ENCODE measurements around the gene NEURL3.
"Not testable (repeated sequence)": the region's sequence is repeated elsewhere in the genome, so short reads cannot be mapped to it uniquely, and the experiment has no call there.

Gene NEURL3

GRCh38 chr2:96506016-96506906 is 1.1 kb upstream of the NEURL3 start:
- no peak for FAIRE-seq

- FAIRE-seq, result no peak
Measured at GRCh38 chr2:96503637-96504243, 1.4 kb downstream of the NEURL3 start.

- FAIRE-seq, result no peak
Measured at GRCh38 chr2:96502891-96503636, 2.1 kb downstream of the NEURL3 start.

- no peak for FAIRE-seq
Measured at GRCh38 chr2:96501886-96502810, 3.0 kb downstream of the NEURL3 start.

- no peak for FAIRE-seq
Measured at GRCh38 chr2:96501471-96501874, 3.7 kb downstream of the NEURL3 start.

GRCh38 chr2:96500385-96501066 is 4.6 kb downstream of the NEURL3 start:
- no peak for FAIRE-seq

- FAIRE-seq, result no peak
Measured at GRCh38 chr2:96499061-96499960, 5.8 kb downstream of the NEURL3 start.

GRCh38 chr2:96498611-96499010 is 6.5 kb downstream of the NEURL3 start:
- not testable (repeated sequence) for FAIRE-seq

- no peak for FAIRE-seq
Measured at GRCh38 chr2:96498021-96498431, 7.1 kb downstream of the NEURL3 start.

GRCh38 chr2:96495982-96496629 is 9.1 kb downstream of the NEURL3 start:
- FAIRE-seq, result no peak

- FAIRE-seq, result no peak
Measured at GRCh38 chr2:96494188-96494587, 11.0 kb downstream of the NEURL3 start.

- no peak for FAIRE-seq
Measured at GRCh38 chr2:96493072-96493471, 12.1 kb downstream of the NEURL3 start.

- no peak for FAIRE-seq
Measured at GRCh38 chr2:96491860-96492497, 13.2 kb downstream of the NEURL3 start.

GRCh38 chr2:96489663-96490062 is 15.5 kb downstream of the NEURL3 start:
- FAIRE-seq, result no peak

GRCh38 chr2:96489261-96489660 is 15.9 kb downstream of the NEURL3 start:
- no peak for FAIRE-seq

GRCh38 chr2:96486696-96487095 is 18.5 kb downstream of the NEURL3 start:
- FAIRE-seq, result no peak

- FAIRE-seq, result no peak
Measured at GRCh38 chr2:96485751-96486651, 19.2 kb downstream of the NEURL3 start.

GRCh38 chr2:96485350-96485749 is 19.8 kb downstream of the NEURL3 start:
- FAIRE-seq, result no peak

Measured in colon (tissue), 2 donors.